EH (cell line): ENCODE measurements around the gene NIPAL4.

ENCODE experiments used
- DNase-seq: peaks from one replicate; pipeline ENCODE4 v3.0.0-alpha.2; 2015; ENCODE audit warnings: low read depth

The NIPAL4 gene

DNA sequence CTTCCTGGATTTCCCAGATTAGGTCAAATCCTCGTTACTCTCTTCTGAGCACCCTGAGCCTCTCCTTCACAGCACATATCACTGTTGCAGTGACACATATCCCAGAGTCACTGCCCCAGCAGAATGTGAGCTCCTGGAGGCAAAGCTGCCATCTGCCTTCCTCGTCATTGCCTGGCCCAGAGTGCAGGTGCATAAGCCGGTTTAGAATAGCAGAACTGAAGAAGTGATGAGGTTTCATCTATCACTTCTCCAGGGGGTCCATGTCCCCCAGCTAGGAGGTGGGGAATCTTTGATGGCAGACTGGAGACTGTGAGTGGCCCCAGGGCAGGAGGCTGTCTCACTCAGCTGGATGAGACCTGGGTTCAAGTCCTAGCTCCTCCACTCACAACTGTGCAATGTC, 25.8 kb downstream of the NIPAL4 start:
- no peak for DNase-seq

DNA sequence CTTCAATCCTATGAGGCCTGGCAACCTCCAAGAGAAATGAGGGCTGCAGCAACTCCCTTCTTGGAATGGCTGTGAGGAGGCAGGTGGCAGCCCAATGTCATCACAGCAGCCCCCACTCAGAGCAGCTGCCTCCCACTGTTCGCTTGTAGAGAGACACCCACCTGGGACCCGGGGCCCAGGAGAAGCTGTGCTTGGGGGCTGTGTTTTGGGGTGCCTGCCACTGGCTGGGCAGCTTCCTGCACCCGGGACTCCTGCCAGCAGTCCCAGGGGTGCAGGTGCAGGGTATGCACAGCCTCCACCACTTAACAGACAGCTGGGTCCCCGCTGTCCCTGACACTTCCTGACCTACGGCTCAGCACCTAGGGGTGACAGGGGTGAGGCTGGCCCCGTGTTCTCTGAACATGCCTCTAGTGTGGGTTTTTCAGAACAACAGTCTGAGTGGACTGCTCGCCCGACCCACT, 26.2 kb downstream of the NIPAL4 start:
- DNase-seq, result no peak

DNA sequence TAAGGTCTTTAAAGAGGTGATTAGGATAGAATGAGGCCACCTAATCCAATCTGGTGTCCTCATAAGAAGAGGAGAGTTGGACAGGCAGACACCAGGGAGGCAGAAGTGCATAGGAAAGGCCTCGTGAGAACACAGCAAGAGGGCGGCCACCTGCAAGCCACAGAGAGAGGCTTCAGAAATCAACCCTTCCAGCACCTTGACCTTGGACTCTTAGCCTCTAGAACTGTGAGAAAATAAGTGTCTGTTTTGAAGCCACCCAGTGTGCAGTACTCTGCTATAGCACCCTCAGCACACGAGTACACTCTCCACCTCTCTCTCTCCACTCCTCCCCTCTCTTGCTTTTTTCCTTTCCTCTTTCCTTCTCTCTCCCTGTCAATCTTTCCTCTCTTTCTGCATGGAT, 26.8 kb downstream of the NIPAL4 start:
- no peak for DNase-seq

- no peak for DNase-seq
Observed at GRCh38 chr5:157487358-157487757, 27.3 kb downstream of the NIPAL4 start.

GRCh38 chr5:157491471-157491995, 31.5 kb downstream of the NIPAL4 start:
- no peak for DNase-seq

DNA sequence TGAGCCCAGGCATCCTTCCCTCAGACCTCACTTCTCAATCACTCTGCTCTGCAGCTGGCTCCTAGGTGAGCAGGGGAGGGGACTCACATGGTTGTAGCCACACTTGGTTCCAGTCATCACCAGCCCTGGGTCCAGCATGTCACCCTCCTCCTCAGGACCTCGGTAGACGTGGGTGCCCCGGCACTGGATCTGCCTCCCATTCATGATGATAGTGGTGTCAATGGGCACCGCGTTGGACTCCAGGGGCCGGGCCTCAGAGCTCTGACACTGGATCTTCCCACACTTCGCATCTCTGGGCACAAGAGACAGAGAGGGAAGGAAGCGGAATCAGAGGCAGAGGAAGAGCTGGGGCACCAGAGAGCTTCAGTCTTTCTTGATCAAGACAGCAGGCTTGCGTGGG, 32.9 kb downstream of the NIPAL4 start:
- no peak for DNase-seq

DNA sequence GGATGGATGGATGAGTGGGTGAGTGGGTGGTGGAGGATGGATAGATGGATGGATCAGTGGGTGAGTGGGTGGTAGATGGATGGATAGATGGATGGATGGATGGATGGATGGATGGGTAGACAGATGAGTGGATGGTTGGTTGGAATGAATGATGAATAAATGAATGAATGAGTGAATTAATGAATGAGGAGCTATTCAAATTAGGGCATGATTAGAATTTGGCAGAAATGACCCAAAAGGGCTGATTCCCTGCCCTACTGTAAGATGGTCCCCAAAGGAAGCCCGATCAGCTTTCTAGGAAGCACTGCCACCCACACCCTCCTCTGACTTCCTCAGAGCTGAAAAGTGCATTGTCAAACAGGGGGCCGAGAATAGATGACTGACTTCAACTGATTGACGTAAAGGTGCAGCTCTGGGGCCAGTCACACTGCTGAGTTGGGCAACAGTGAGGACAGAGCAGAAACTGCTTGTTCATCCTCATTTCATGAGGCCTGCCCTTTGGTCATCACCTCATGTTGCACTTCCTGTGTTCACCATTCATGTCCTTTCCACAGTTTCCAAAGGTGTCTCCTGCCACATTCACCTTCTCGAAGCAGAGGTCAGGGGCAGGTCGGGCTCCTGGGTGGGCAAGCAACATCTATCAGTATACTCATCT, 34.3 kb downstream of the NIPAL4 start:
- no peak for DNase-seq

- no peak for DNase-seq
Observed at GRCh38 chr5:157496864-157497263, 36.9 kb downstream of the NIPAL4 start.

GRCh38 chr5:157497875-157498611, 38.0 kb downstream of the NIPAL4 start:
- DNase-seq, result no peak

DNA sequence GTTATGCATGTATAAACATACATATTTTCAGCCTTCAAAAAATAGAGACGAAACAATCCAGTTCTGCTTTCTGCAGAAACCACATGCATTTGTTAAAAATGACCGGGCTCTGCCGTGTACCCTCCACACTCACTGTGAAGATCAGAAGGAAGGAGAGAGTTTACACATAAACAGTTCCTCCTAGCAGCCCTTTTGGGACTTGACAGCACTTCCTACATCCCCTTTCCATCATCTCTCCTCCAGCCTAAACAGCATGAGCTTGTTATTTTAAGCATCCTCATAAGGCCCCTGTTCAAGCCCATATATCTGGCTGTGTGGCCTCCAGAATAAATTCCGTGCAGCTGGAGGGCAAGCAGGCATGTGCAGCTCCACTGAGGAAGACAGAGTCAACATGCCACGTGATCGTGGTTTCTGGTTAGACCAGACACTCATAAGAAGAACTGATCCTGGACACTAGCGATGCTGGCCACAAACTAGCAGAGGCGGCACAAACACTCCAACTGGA, 42.2 kb downstream of the NIPAL4 start:
- peak; percentile 54 for DNase-seq

DNA sequence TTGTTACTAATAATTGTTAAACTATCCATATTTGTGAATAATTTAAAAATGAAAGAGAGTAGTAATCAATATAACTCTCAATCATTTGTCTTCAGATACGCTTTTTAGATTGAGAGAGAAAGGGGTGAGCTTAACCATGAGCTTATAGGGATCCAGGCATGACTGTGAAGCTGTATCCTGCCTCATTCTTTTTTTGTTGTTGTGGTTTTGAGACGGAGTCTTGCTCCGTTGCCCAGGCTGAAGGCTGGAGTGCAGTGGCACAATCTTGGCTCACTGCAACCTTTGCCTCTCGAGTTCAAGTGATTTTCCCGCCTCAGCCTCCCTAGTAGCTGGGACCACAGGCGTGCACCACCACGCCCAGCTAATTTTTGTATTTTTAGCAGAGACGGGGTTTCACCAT, 44.0 kb downstream of the NIPAL4 start:
- DNase-seq, result no peak

GRCh38 chr5:157505496-157505895, 45.5 kb downstream of the NIPAL4 start:
- DNase-seq, result no peak

GRCh38 chr5:157506066-157506590, 46.1 kb downstream of the NIPAL4 start:
- DNase-seq, result peak; percentile 61

- DNase-seq, result peak; percentile 21
Observed at GRCh38 chr5:157506981-157507780, 47.2 kb downstream of the NIPAL4 start.

GRCh38 chr5:157509093-157509492, 49.1 kb downstream of the NIPAL4 start:
- DNase-seq, result no peak

GRCh38 chr5:157509587-157509986, 49.6 kb downstream of the NIPAL4 start:
- no peak for DNase-seq

- DNase-seq, result no peak
Observed at GRCh38 chr5:157510682-157511081, 50.7 kb downstream of the NIPAL4 start.

GRCh38 chr5:157511651-157512644, 51.9 kb downstream of the NIPAL4 start:
- peak; percentile 99 for DNase-seq

DNA sequence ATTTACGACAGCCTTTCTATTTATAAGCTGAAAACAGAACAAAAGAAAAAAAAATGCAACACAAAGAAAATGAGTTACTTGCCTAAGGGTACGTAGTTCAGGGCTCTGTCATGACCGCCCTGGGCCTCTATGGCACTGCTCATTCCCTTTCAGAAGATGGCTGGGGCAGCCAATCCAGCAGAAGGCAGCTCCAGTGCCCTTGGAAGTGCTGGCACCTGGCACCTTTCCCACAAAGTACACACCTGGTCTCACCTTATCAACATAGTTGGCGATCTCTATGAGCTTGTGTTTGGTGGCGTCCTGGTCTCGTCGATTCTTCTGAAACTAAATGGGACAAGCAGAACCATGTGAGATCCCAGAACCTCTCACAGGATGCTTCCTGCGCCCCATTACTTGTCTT, 53.2 kb downstream of the NIPAL4 start:
- DNase-seq, result no peak

- DNase-seq, result no peak
Observed at GRCh38 chr5:157514974-157515373, 55.0 kb downstream of the NIPAL4 start.

- peak; percentile 94 for DNase-seq
Observed at GRCh38 chr5:157516006-157516405, 56.0 kb downstream of the NIPAL4 start.
